PC-3 (cell line): ENCODE results near the gene ZNF24.

Experiments
- EZH2 ChIP-seq: fragments of 300-600 bp; sonication (generic); IDR thresholded peaks from one replicate; pipeline ENCODE4 v1.6.1; 2017; ENCODE audit warnings: antibody characterized with exemption, mild to moderate bottlenecking, low read length; ENCODE audit not compliant: unreplicated experiment
- TF ChIP-seq, protein P1 (sequence below): fragments of 300-600 bp; sonication (generic); conservative IDR thresholded peaks from 2 replicates; pipeline ENCODE4 v1.5.1; 2017; ENCODE audit warnings: antibody characterized with exemption, low read depth, mild to moderate bottlenecking, low read length

- TF ChIP-seq, protein P1, sequence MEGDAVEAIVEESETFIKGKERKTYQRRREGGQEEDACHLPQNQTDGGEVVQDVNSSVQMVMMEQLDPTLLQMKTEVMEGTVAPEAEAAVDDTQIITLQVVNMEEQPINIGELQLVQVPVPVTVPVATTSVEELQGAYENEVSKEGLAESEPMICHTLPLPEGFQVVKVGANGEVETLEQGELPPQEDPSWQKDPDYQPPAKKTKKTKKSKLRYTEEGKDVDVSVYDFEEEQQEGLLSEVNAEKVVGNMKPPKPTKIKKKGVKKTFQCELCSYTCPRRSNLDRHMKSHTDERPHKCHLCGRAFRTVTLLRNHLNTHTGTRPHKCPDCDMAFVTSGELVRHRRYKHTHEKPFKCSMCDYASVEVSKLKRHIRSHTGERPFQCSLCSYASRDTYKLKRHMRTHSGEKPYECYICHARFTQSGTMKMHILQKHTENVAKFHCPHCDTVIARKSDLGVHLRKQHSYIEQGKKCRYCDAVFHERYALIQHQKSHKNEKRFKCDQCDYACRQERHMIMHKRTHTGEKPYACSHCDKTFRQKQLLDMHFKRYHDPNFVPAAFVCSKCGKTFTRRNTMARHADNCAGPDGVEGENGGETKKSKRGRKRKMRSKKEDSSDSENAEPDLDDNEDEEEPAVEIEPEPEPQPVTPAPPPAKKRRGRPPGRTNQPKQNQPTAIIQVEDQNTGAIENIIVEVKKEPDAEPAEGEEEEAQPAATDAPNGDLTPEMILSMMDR = no peak
- TF ChIP-seq EZH2 = no peak
Measured at GRCh38 chr18:35352283-35352682, 8.1 kb upstream of the ZNF24 start.
